22Rv1 (cell line): Measurements from ENCODE around the gene INO80.
A peak's percentile ranks its signal among the peaks of the same experiment; 100 is the strongest.

Source experiments
- H3K27ac ChIP-seq: fragments of 450-650 bp; 2 replicates; pipeline ENCODE4 v1.5.1; 2017
- CTCF ChIP-seq: fragments of 450-650 bp; IDR thresholded peaks from 2 replicates; pipeline ENCODE4 v1.5.1; 2017; ENCODE audit warnings: mild to moderate bottlenecking
- ZFX ChIP-seq: fragments of 450-650 bp; IDR thresholded peaks from 2 replicates; pipeline ENCODE4 v1.6.1; 2017; ENCODE audit warnings: antibody characterized with exemption, borderline replicate concordance

The INO80 gene

DNA sequence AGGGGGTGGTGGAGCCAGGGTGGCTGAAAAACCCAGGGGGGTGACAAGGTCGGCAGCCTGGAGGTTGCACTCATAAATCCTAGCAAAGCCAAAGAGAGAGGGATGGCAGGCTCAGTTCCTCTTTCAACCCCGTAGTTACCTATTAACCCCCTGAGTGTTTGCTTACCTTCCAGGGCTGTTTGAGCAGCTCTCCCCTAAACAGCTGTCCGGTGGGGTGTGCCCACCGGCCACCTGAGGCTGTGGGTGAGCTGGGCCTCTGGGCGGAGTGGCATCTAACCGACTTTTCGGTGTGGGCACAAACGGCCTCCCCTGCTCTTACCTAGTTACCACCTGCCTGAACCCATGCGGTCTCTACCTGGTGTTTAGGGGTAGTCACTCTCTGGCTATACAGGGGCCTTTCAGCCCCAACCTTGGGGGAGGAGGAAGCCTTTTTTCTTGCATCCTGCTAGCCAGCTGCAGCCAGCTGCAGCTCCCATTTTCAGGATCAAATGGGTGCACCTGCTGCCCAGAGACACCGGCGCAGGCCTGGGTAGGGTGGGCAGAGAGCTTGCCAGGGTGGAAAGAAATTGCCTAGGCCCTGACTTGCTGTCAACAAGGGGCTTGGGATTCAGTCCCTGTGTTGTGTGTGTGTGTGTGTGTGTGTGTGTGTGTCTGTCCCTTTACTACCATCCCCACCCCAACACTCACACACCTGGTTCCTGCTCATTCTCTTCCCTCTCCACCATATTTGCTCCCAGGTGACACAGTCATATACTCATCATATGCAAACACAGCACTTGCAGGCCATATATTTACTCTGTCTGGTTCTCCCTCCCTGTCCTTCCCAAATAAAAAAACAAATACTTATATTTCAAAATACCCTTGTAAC, 183.2 kb downstream of the INO80 start:
- no peak overlapping the region for H3K27ac ChIP-seq
- TF ChIP-seq CTCF = no peak
- no peak for TF ChIP-seq ZFX

GRCh38 chr15:40932156-40932555, 183.9 kb downstream of the INO80 start:
- TF ChIP-seq ZFX = no peak
- no peak for TF ChIP-seq CTCF
- H3K27ac ChIP-seq = no peak overlapping the region

DNA sequence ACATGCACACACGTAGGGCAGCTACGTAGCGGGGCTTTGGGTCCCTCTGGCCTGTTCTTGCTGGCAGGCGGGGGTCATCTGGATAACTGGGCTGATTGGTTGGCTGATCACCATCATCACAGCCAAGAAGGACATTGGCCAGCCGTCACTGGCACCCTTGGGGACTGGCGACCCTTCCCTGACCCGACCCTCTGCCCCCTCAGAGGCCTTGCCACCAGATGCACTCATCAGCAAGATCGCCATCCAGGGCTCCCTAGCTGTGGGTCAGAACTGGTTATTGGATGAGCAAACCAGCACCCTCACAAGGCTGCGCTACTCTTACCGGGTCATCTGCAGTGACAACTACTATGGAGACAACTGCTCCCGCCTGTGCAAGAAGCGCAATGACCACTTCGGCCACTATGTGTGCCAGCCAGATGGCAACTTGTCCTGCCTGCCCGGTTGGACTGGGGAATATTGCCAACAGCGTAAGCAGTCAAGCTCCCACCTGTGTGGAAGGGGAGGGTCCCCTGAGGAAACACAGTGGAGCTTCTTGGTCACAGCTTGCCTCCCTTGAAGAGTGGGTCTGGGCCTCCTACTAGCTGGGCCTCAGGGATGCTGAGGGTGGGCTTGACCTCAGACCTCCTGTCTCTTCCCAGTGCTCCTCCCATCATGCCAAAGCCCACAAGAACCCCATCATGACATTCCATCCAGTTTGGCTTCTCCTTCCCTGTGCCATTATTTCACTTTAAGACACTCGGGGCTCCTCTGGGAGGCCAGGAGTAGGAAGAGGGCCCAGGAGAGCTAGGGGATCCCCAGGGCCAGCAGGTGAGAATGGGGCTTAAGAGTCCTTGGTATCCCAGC, 184.6 kb downstream of the INO80 start:
- H3K27ac ChIP-seq = no peak overlapping the region
- TF ChIP-seq ZFX (no peak), CTCF (no peak)

- H3K27ac ChIP-seq = no peak overlapping the region
- TF ChIP-seq CTCF (peak; percentile 91), ZFX (no peak)
These were observed 185.4 kb downstream of the INO80 start for GRCh38 chr15:40930430-40931299.

- no peak for TF ChIP-seq CTCF
- no peak for TF ChIP-seq ZFX
- peak overlapping the region; percentile 47 for H3K27ac ChIP-seq
These were observed 186.2 kb downstream of the INO80 start for GRCh38 chr15:40929660-40930429.
